BJ (cell line): ENCODE measurements around the gene DIP2A. TPM values are rescaled to one million over a fixed set of nuclear protein-coding genes. Genes with fewer than 3 reads are reported as not detected.

Experiments used
- CTCF ChIA-PET: fragments of 350-600 bp; formaldehyde crosslinking; extraction: SDS; loops from one replicate; lab custom pipeline; 2021; ENCODE audit warnings: antibody characterized with exemption, inconsistent platforms; lab: Yijun Ruan, JAX
- POLR2A ChIA-PET: fragments of 300-600 bp; sonication (Branson Sonifier 250); formaldehyde crosslinking; extraction: SDS; loops from one replicate; lab custom pipeline; 2021; ENCODE audit warnings: antibody characterized with exemption; lab: Charles Lee
- DNase-seq: peaks from one replicate; pipeline ENCODE4 v3.0.0-alpha.2; 2011; ENCODE audit warnings: low read depth
- H3K27me3 ChIP-seq: 2 replicates; pipeline ENCODE4 v1.6.0; 2011; ENCODE audit warnings: low read length; ENCODE audit not compliant: control insufficient read depth, insufficient read depth
- H3K36me3 ChIP-seq: 2 replicates; pipeline ENCODE4 v1.5.1; 2011; ENCODE audit warnings: low read length; ENCODE audit not compliant: control insufficient read depth, insufficient read depth
- H3K4me3 ChIP-seq: 2 replicates; pipeline ENCODE4 v1.5.1; 2011; ENCODE audit warnings: low read depth, mild to moderate bottlenecking, control low read depth, low read length
- CTCF ChIP-seq: IDR thresholded peaks from 2 replicates; pipeline ENCODE4 v1.5.1; 2011; ENCODE audit warnings: low read depth, mild to moderate bottlenecking, control low read depth, inconsistent platforms, low read length, moderate library complexity; ENCODE audit not compliant: insufficient read depth
- polyA plus RNA-seq: library from polyadenylated mRNA; depleted of rRNA; stranded (reverse); fragments of >200 nt; gene quantifications from 2 replicates; pipeline ENCODE4 v1.2.3, GENCODE V29; 2011

The DIP2A gene
- polyA plus RNA-seq, 1 experiment = 18.7 TPM

- H3K27me3 ChIP-seq = no peaks in the 10 kb centered on the region
- TF ChIP-seq CTCF = no peak
- CTCF ChIA-PET = interaction anchor here (0.6 kb wide), 1 partner anchor 24 kb away, joined by 3 read pairs; no protein-coding TSS in a partner anchor
- no peak for DNase-seq
- POLR2A ChIA-PET = interaction anchor here (0.6 kb wide), 1 partner anchor 67 kb away, joined by 3 read pairs; no protein-coding TSS in a partner anchor
- peaks cover 25% of the 10 kb centered on the region for H3K36me3 ChIP-seq
- no peak overlapping the region for H3K4me3 ChIP-seq
Observed at GRCh38 chr21:46551636-46552241, 93.0 kb downstream of the DIP2A start.

GRCh38 chr21:46552274-46552673 is 93.6 kb downstream of the DIP2A start:
- H3K4me3 ChIP-seq = no peak overlapping the region
- DNase-seq = no peak
- ChIA-PET POLR2A (no interaction called here), CTCF (interaction anchor here (0.6 kb wide), 1 partner anchor 25 kb away, joined by 3 read pairs; no protein-coding TSS in a partner anchor)
- no peak for TF ChIP-seq CTCF
- H3K27me3 ChIP-seq = no peaks in the 10 kb centered on the region
- H3K36me3 ChIP-seq = peaks cover 24% of the 10 kb centered on the region

GRCh38 chr21:46552865-46553379 is 94.2 kb downstream of the DIP2A start:
- H3K36me3 ChIP-seq = peaks cover 25% of the 10 kb centered on the region
- ChIA-PET CTCF (no interaction called here), POLR2A (no interaction called here)
- no peaks in the 10 kb centered on the region for H3K27me3 ChIP-seq
- H3K4me3 ChIP-seq = no peak overlapping the region
- no peak for DNase-seq
- TF ChIP-seq CTCF = no peak

- no peak overlapping the region for H3K4me3 ChIP-seq
- H3K36me3 ChIP-seq = peaks cover 24% of the 10 kb centered on the region
- ChIA-PET POLR2A (no interaction called here), CTCF (no interaction called here)
- H3K27me3 ChIP-seq = no peaks in the 10 kb centered on the region
- TF ChIP-seq CTCF = no peak
- DNase-seq = no peak
Observed at GRCh38 chr21:46553993-46554392, 95.3 kb downstream of the DIP2A start.

- DNase-seq = no peak
- Histone ChIP-seq H3K4me3 (no peak overlapping the region), H3K36me3 (peaks cover 27% of the 10 kb centered on the region), H3K27me3 (no peaks in the 10 kb centered on the region)
- no peak for TF ChIP-seq CTCF
- ChIA-PET CTCF (no interaction called here), POLR2A (no interaction called here)
Observed at GRCh38 chr21:46554431-46555224, 95.9 kb downstream of the DIP2A start.
